HG02798 (cell line): Measurements from ENCODE around the gene CREB1.

Experiments
- ATAC-seq: cut with Tn5 transposase; IDR thresholded peaks from one replicate; pipeline ENCODE4 v1.9.1; 2021; ENCODE audit warnings: mild to moderate bottlenecking; ENCODE audit not compliant: unreplicated experiment, poor library complexity

CREB1 gene

GRCh38 chr2:207502577-207503198 lies 27.1 kb upstream of the CREB1 start:
- peak; percentile 42 for ATAC-seq

GRCh38 chr2:207503234-207503633 lies 26.5 kb upstream of the CREB1 start:
- ATAC-seq: peak; percentile 67

GRCh38 chr2:207504513-207505170 lies 25.1 kb upstream of the CREB1 start:
- ATAC-seq: no peak

- peak; percentile 36 for ATAC-seq
Observed at GRCh38 chr2:207505171-207505570, 24.6 kb upstream of the CREB1 start.

- ATAC-seq: no peak
Observed at GRCh38 chr2:207505728-207506127, 24.0 kb upstream of the CREB1 start.

- ATAC-seq: peak; percentile 54
Observed at GRCh38 chr2:207506426-207506825, 23.3 kb upstream of the CREB1 start.

GRCh38 chr2:207510148-207510547 lies 19.6 kb upstream of the CREB1 start:
- no peak for ATAC-seq

- ATAC-seq: no peak
Observed at GRCh38 chr2:207511851-207512250, 17.9 kb upstream of the CREB1 start.

GRCh38 chr2:207512356-207512755 lies 17.4 kb upstream of the CREB1 start:
- ATAC-seq: no peak

GRCh38 chr2:207513551-207514257 lies 16.1 kb upstream of the CREB1 start:
- ATAC-seq: no peak

- no peak for ATAC-seq
Observed at GRCh38 chr2:207514451-207514850, 15.3 kb upstream of the CREB1 start.

GRCh38 chr2:207515671-207516070 lies 14.1 kb upstream of the CREB1 start:
- no peak for ATAC-seq

- ATAC-seq: no peak
Observed at GRCh38 chr2:207516206-207516605, 13.6 kb upstream of the CREB1 start.

GRCh38 chr2:207523005-207523404 lies 6.8 kb upstream of the CREB1 start:
- ATAC-seq: no peak

GRCh38 chr2:207525296-207525695 lies 4.5 kb upstream of the CREB1 start:
- no peak for ATAC-seq

- peak; percentile 11 for ATAC-seq
Observed at GRCh38 chr2:207528980-207529329, 807 bp upstream of the CREB1 start.

GRCh38 chr2:207530160-207531031 lies 634 bp downstream of the CREB1 start:
- ATAC-seq: peak; percentile 6

GRCh38 chr2:207531032-207531952 lies 1.5 kb downstream of the CREB1 start:
- no peak for ATAC-seq

GRCh38 chr2:207532676-207533075 lies 2.9 kb downstream of the CREB1 start:
- ATAC-seq: no peak
